Ascending aorta (tissue), 2 donors: ENCODE measurements around the gene MYO18A. TPM values are rescaled to one million over a fixed set of nuclear protein-coding genes. Genes with fewer than 3 reads are reported as not detected.

Experiments used
- DNase-seq, 2 donors: peaks; one replicate each; pipeline ENCODE4 v3.0.0-alpha.2; 2019; ENCODE audit warnings: low spot score in 2 of 2
- H3K27ac ChIP-seq, 2 donors: fragments of 200-600 bp; sonication (generic); one replicate each; pipeline ENCODE4 v1.5.1; 2016 to 2017; ENCODE audit warnings: mild to moderate bottlenecking in 1 of 2
- H3K27me3 ChIP-seq: fragments of 200-600 bp; sonication (generic); one replicate; pipeline ENCODE4 v1.5.1; 2017
- H3K36me3 ChIP-seq, 2 donors: fragments of 200-600 bp; sonication (generic); one replicate each; pipeline ENCODE4 v1.5.1; 2016
- H3K4me1 ChIP-seq, 2 donors: fragments of 200-600 bp; sonication (generic); one replicate each; pipeline ENCODE4 v1.5.1; 2016 to 2017; ENCODE audit warnings: mild to moderate bottlenecking in 1 of 2
- H3K4me3 ChIP-seq, 2 donors: fragments of 200-600 bp; sonication (generic); one replicate each; pipeline ENCODE4 v1.5.1; 2016 to 2017; ENCODE audit warnings: mild to moderate bottlenecking in 1 of 2
- H3K9me3 ChIP-seq, 2 donors: fragments of 200-600 bp; sonication (generic); one replicate each; pipeline ENCODE4 v1.5.1; 2016
- CTCF ChIP-seq, 3 experiments: fragments of 200-600 bp in 2 of 3; fragments of 450-650 bp in 1 of 3; sonication (generic) in 2 of 3; IDR thresholded peaks; one replicate each; pipeline ENCODE4 v1.5.1; 2016 to 2019; ENCODE audit warnings: antibody characterized with exemption in 3 of 3, mild to moderate bottlenecking in 1 of 3, moderate library complexity in 1 of 3
- intact Hi-C: fragments of 100-400 bp; cut with DNase I; formaldehyde crosslinking; loops from one replicate; pipeline ENCODE4 v1.15.1; 2023
- total RNA-seq: library from RNA; depleted of rRNA; stranded (reverse); fragments of >200 nt; gene quantifications from one replicate; pipeline ENCODE4 v1.1.0, GENCODE V29; 2016

MYO18A gene
- total RNA-seq, 1 donor from 2014 or later = 185 TPM

- TF ChIP-seq CTCF (IDR thresholded peaks at IDR 0.05) = no peak
- Histone ChIP-seq H3K27ac (peak overlapping the region; percentile 76 to 93), H3K27me3 (no peaks in the 10 kb centered on the region), H3K36me3 (no peaks in the 10 kb centered on the region), H3K4me3 (peak overlapping the region; percentile 57 to 82), H3K4me1 (peaks cover 12 to 30% of the 10 kb centered on the region in 2 donors), H3K9me3 (no peaks in the 10 kb centered on the region)
- intact Hi-C loops = loop anchor here (1.0 kb wide), 2 partner anchors 30 to 40 kb away; no protein-coding TSS in a partner anchor
- peak in 1 of 2 donors; percentile 72 for DNase-seq
Measured at GRCh38 chr17:29179232-29180033, 765 bp downstream of the MYO18A start.

DNA sequence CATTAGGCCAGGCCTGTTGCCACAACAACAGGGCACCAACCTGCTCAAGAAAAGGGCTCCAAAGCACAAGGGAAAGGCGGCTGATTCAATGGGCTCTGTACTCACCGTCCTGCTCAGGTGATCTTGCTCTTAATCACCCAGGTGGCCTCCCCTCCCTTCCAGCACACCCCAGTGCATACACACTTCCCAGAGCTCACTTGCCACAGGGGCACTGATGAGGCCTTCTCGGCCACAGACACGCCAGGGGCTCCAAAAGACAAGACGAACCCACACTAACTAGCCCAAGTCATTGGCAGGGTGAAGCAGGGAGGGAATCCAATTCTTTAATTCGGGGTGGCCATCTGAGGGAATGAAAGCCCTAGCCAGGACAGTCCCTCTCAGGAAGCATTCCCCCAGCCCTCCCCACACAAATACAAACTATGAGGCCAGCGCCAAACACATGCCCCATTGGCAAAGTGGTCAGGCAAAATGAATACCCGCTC is 1.4 kb downstream of the MYO18A start:
- Histone ChIP-seq H3K27ac (peak overlapping the region; percentile 76 to 93), H3K9me3 (no peaks in the 10 kb centered on the region), H3K27me3 (no peaks in the 10 kb centered on the region), H3K4me1 (peaks cover 12 to 30% of the 10 kb centered on the region in 2 donors), H3K36me3 (no peaks in the 10 kb centered on the region), H3K4me3 (peak overlapping the region in 1 of 2 donors; percentile 82)
- TF ChIP-seq CTCF (IDR thresholded peaks at IDR 0.05) = no peak
- peak in 1 of 2 donors; percentile 60 for DNase-seq
- intact Hi-C loops = no loop called here

DNA sequence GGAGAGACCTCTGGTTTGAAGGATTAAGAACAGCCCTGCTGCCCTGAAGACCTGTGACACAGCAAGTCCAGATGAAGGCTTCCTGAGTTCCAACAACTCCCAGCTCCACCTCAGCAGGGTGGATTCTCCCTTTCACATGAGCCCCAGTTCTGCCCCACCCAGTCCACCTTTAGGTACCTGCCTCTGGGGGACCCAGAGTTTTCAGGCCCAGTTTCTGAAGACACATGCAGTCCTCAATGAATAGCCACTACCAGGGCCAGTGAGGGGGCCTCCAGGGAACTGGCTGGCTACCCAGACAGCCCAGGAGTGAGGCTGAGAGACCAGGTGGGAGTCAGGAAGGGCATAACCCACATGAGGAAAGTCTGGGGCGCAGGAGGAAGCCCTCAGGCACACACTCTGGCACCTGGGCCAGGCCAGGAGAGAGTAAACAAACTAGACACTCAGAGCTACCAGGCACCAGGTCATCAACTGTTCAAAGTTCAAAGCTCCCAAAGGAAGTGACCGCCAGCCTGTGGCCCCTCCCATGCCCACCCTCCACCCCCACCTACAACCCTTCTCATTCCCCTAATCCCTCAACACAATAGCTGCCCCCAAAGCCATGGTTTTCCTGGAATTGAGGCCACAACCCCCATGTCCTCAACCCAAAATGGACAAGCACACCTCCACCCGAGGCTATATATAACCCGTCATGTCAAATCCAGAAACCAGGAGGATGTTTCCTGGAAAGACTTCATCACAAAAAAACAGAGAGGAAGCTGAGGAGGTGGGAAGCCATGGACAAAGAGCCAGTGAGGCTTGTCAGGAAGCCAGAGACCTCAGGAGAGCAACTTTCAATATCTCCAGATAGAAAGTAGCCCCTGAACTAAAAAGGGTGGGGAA is 2.1 kb downstream of the MYO18A start:
- no peak for TF ChIP-seq CTCF (IDR thresholded peaks at IDR 0.05)
- peaks cover 12 to 30% of the 10 kb centered on the region in 2 donors for H3K4me1 ChIP-seq
- intact Hi-C loops = no loop called here
- no peaks in the 10 kb centered on the region for H3K9me3 ChIP-seq
- H3K27ac ChIP-seq = peak overlapping the region; percentile 76 to 93
- no peaks in the 10 kb centered on the region for H3K27me3 ChIP-seq
- DNase-seq = peak in 1 of 2 donors; percentile 55
- no peaks in the 10 kb centered on the region for H3K36me3 ChIP-seq
- H3K4me3 ChIP-seq = peak overlapping the region in 1 of 2 donors; percentile 82

- intact Hi-C loops = no loop called here
- DNase-seq = no peak
- Histone ChIP-seq H3K27me3 (no peaks in the 10 kb centered on the region), H3K4me3 (peak overlapping the region in 1 of 2 donors; percentile 74), H3K36me3 (no peaks in the 10 kb centered on the region), H3K27ac (peak overlapping the region; percentile 76 to 93), H3K4me1 (peaks cover 12 to 30% of the 10 kb centered on the region in 2 donors), H3K9me3 (no peaks in the 10 kb centered on the region)
- TF ChIP-seq CTCF (IDR thresholded peaks at IDR 0.05) = no peak
Measured at GRCh38 chr17:29177541-29177870, 2.7 kb downstream of the MYO18A start.

DNA sequence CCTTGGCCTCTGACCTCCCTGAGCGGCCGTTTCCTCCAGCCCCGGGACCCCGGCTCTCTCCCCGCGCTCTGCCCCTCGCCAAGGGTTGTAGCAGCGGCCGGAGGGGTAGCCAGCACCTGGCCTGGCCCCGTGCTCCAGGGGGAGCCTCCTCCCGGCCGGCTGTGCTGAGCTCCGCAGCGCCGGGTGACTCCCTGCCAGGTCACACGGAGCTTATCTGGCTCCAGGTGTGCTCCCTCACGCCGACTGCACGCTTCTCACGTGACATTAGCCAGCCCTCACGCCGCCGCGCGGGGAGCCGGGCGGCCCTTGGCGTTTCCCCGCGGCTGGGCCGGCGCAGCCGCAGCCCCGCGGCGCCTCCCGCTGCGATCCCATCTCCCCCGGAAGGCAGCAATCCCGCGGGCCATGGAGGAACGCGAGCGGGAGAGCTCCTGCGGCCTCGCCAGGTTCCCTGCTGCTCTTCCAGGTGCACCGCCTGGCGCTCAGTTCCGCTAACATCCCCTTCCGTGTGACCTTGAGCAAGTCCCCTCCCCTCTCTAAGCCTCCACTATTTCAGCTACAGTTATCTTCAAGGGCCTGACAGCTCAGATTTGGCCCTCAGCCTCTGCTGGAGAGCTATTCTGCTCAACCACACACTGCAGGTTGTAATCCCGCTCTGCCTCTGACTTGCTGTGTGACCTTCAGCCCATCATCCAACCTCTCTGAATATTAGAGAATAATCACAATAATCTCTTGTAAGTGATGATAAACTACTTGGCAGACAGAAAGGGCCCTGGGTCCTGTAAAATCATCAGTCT is 3.4 kb downstream of the MYO18A start:
- Histone ChIP-seq H3K9me3 (no peaks in the 10 kb centered on the region), H3K4me3 (peak overlapping the region; percentile 63 to 74), H3K27me3 (no peaks in the 10 kb centered on the region), H3K36me3 (no peaks in the 10 kb centered on the region), H3K27ac (peak overlapping the region; percentile 13 to 93), H3K4me1 (peaks cover 12 to 30% of the 10 kb centered on the region in 2 donors)
- intact Hi-C loops = no loop called here
- no peak for TF ChIP-seq CTCF (IDR thresholded peaks at IDR 0.05)
- DNase-seq = no peak
